Activated T-cell treated with anti-CD3 and anti-CD28 coated beads, Interleukin-2, amount 50 U/mL, for 1 hour (primary cell): Measurements from ENCODE around the gene TNFAIP3.

Experiments
- DNase-seq: peaks from one replicate; pipeline ENCODE4 v3.0.0-alpha.2; 2020

Gene TNFAIP3

DNA sequence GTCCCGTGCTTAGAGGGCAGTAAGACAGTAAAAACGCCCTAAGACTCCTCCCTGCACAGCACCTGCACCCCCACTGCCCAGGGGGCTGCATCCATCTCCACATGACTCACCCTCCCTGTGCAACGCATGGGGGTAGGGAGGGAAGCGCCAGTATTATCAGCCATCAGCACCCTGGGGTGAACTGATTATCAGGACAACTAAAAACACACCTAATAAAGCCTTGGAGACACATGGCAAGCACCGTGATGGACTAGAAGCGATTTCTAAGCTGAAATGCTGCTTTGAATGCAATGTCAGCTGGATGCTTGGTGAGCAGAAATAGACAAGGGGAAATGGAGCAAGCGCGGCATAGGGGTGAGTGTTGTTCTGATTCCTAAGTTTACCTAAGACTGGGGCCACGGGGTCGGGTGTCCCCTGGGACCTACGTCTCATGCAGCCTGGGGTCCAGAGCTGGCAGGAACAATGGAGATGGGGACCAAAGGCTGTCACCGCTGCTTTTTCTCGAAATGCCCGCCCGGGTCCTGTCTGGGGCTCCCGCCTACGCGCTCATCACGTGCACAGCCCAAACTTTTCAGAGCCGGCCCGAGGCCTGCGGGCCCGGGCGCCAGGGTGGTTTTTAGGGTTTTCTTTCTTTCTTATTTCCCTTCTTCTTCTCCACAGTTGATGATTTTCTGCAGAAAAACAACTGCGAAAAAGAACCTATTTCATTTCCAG, 702 bp upstream of the TNFAIP3 start:
- no peak for DNase-seq

DNA sequence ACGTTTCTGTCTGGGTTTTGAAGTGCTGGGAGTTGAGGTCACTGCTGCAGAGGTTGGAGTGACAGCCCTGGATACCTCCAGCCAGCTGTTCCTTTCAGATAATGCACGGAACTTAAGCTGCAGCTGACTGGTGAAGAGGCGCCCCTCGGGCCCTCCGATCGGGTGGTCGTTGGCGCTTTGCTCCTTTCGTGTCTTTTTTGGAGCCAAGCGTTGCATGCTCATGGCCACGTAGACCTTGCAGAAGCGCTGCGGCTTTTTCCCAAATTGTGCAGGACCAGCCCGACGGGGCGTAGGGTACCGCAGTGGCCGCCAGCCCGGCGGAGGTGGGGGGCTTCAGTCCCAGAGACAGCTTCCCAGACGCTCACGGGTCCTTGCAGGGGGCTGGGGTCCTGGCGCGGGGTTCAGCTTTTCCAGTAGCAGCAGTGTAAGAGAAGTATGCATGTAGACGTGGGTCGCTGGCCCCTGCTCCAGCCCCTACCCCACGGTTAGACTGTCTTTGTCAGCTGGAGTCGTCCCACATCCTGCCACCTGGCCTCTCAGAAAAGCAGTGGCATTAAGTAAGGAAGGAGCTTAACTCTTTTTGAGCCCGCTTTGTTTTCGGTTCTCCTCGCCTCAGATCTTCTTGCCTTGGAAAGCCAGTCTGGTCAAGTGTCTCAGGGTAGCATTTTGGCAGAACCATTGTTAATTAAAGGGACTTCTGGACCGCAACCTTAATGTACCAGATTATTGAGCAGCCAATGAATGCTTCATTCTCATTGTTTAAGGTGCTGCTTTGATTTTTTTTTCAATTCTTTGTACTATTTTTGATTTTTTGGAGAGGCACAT, 838 bp downstream of the TNFAIP3 start:
- DNase-seq: peak; percentile 57

DNA sequence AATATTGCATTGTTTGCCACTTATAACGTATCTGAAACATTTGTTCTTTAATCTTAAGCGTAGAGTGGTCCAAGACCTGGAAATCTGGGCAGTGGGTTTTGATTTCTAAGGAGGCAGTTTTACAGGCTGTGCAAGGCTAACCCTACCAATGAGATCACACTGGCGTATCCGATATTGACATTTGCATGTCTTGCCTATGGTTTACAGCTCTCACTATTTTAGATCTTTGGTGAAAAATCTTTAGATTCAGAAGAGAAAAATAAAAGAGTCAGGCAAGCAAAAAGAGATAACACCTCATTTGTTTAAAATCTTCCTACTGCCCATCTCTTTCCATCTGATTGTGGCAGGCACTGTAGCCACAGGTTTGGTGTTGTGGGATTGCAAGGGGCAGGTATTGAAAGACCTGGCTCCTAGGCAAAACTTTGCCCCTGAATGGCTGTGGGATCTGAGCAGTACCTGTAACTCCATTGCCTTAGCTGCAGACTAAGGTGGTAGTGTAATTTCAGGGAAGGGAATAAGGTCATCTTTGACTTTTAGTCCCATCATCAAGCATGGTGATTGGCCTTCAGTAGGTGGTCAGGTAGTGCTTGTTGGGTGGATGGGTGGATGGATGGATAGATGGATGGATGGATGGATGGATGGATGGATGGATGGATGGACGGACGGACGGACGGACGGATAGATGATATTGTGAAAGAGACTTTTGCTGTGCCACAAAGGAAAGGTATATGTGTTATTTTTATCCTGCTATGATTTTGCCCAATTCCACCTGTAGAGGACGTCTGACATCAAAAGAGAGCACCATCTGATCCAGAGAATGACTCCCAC, 1.9 kb downstream of the TNFAIP3 start:
- DNase-seq: no peak

DNA sequence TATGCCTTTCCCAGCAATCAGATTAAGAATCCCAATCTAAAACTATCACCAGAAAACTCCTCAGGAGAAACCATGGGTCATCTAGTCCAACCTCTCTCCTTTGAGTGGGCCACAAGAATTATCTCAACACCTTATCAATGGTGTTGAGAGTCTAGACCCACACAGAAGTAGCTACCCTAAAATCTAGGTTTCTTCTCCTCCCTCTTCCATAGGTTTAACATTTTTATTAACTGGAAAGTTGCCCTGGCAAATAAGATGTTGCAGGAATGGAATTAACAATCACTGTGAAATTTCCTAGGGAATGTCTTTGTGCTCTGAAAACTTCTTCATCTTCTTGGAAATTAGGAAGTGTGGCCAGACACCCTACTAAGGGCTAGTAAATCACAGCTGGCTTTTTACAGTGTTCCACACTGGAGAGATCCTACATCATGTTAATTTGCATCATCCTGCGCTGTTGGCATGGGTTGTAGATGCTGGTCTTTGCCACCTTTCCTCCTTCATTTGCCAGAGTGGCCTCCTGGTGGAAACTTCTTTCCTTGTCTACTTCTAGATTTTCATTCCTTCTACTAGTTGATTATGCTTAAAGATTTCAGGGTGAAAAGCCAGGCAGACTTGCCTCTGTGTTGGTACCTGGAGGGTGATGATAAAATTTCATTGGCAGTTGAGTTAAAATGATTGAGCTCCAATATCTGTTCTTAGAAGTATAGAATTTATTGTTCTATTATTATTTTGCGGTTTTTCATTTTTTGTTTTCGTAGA, 2.7 kb downstream of the TNFAIP3 start:
- DNase-seq: no peak

DNA sequence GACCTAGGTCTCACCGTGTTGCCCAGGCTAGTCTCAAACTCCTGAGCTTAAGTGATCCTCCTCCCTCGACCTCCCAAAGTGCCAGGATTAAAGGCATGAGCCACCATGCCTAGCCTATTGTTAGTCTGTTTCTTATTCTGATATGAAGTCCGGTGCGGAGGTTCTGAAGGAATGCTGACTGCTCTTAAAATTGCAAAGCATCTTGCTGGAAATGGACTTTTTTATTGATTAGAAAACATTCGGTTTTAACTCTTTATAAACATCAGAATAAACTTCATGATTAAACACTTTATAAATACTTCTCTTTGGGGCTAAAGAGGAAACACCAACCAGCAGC, 3.2 kb downstream of the TNFAIP3 start:
- DNase-seq: no peak

DNA sequence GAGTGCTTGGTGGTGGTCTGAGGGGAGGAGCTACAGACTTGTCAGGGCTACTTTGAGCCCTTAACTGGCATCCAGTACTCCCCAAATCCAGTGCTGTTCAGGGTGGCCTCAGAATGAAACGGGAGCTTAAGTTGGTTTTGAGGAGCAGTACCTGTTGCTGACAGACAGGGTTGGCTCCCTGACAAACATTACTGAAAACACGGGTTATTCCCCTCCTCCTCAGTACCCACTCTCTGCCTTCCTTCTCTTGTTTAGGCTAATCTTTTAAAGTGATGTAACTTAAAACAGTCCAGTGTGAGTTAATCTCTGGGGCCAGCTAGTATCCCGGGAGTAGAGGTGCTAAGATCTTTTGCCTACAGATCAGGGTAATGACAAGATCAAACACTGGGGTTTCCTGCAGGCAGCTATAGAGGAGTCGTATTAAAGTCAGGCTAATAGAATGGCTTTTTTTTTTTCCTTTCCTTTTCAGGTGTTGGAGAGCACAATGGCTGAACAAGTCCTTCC, 3.7 kb downstream of the TNFAIP3 start:
- DNase-seq: no peak

DNA sequence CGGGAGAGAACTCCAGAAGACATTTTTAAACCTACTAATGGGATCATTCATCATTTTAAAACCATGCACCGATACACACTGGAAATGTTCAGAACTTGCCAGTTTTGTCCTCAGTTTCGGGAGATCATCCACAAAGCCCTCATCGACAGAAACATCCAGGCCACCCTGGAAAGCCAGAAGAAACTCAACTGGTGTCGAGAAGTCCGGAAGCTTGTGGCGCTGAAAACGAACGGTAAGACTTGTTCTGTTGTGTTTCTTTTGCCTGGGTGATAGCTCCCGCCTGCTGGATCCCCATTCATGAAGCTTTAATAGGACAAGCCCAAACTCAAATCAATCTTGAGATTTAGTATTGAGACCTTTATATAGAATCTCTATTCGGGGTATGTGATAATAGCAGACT, 4.2 kb downstream of the TNFAIP3 start:
- DNase-seq: no peak

DNA sequence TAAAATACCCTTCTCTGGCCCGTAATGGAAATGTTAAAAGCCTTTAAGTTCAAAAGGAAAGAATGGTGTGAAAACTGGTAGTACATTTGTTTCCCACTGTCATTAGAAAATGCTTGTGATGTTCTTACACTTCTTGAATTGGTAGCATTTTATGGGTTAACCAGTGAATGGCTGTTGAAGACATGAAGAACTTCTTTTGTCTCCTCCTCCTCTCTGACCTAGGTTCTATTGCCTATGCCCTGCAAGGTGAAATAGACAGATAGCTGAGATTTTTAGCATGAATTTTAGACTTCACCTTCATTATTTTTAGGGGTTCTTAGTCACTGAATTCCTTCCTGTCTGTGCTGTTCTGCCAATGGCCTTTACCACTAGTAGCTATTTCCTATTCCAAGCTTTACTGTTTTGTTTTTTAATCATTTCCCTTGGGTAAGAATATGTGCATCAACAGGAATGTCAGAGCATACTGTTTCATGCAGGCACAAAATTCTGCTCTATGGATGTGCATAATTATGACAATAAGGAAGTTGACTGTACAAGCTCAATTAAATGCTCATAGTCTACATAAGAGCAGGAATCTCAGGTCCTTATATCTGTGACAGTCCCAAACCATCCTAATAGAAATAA, 4.9 kb downstream of the TNFAIP3 start:
- DNase-seq: no peak

DNA sequence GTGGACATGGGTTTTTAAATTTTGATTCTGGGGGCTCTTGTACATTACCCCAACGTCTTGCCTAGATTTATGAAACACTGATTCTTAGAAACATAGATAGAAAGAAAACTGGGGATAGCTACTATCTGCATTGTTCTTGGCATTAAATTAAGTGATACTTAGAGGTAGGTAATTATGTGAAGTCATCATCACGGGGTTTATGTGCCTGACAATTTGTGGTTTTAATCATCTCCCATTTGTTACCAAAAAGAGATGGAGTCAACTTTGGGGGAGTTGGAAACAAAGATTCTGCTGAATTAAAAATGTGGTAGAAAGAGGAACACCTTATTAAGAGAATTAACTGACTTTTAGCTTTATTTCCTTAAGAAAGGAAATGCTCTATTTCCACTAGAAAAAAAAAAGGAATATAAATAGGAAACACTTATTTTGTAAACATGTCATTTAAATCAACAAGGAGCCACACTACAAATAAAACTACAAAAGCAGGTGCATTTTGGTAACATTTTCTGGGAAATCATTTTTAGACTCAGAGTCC, 5.6 kb downstream of the TNFAIP3 start:
- DNase-seq: no peak

DNA sequence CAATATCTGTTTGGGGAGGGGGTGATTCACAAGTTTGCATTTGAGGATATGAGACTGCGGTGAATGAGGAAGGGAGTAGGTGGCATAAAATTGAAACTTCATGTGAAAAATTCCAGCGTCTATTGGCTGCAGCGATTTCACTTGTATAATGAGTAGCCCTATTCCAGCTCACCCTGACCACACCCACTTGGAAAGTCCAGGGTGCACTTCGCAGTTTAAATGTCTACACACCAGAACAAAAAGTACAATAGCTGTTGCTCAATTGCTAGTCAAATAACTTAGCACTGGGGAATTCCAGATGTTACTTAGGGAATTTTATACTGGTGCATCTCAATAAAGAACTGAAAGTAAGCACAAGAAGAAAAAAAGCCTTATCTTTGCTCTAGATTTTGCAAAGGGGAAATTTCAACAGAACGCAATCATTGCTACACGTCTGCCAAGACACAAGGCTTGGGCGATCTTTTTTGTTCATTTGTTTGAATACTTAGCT, 6.3 kb downstream of the TNFAIP3 start:
- no peak for DNase-seq

DNA sequence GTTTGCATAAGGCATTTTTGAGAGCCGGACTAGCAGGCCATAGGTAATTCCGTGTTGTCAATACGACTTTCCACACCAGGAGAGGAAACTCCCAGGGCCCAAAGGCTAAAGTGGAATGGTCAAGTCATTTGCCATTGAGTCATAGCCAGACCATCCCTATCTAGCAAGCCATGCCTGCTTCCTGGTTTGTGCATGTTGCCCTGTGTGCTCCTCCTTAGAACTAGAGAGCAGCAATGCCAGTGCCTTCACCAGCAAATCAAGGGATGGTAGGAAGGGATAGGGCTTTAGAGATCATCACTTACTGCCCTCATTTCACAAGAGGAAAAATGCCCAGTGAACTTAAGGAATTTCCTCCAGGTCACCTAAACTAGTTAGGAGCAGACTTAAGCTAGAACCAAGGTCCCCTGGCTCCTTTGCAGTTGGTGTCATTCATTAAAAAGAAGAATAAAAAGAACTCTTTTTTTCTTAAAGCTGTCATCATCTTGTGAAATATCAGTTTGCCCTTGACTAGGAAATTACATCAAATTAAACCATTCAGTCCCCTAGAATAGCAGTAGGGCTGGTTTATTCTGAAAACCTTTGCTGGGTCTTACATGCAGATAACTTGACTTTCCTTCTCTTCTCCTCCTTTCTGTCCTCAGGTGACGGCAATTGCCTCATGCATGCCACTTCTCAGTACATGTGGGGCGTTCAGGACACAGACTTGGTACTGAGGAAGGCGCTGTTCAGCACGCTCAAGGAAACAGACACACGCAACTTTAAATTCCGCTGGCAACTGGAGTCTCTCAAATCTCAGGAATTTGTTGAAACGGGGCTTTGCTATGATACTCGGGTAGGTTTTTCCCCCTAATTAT, 7.4 kb downstream of the TNFAIP3 start:
- DNase-seq: no peak

DNA sequence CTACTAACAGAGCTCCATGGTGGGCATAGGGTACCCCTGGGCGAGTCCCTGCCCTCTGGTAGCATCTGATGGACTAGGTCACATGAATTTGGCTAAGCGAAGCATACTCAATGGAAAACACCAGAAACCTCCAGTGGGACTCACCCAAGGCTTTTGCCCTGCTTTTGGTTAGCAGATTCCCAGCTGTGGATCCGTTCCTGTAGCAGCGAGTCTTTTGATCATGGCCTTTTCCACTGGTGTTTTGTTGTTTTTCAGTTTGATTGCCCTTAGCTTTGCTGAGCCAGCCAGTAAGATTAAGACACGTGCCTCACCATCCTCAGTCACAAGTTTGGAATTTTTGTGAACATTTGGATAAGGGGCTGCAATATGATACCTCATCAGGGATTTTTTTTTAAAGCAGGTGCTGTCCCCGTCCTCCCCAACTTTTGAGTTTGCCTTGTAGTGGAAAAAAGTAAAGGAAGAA, 8.0 kb downstream of the TNFAIP3 start:
- no peak for DNase-seq

DNA sequence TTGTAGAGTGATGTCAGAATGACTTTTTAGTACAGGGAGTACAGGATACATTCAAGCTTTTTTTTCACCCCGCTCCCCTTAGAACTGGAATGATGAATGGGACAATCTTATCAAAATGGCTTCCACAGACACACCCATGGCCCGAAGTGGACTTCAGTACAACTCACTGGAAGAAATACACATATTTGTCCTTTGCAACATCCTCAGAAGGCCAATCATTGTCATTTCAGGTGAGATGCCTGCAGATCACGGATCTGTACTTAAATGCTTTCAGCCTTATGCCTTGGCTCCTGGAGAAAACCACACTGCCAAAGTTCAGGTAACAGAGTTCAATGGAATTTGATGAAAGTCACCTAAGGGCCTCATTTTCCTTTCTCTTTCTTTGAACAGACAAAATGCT, 8.5 kb downstream of the TNFAIP3 start:
- no peak for DNase-seq

DNA sequence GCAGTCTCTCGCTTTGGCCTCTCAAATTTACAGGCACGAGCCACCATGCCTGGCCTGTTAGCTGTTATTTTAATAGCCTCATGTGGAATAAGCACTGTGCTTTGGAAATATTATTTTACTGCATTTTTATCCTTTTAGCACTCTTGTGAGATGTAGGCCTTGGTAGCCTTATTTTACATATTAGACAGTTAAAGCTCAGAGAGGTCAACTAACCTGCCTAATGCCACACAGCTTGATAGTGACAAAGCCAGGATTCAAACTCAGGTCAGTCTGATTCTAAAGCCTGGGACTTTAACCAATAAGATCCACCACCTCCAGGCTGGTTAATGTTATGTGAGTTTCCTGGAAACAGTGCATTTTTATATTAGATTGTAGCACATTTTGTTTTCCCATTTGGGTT, 9.5 kb downstream of the TNFAIP3 start:
- no peak for DNase-seq

DNA sequence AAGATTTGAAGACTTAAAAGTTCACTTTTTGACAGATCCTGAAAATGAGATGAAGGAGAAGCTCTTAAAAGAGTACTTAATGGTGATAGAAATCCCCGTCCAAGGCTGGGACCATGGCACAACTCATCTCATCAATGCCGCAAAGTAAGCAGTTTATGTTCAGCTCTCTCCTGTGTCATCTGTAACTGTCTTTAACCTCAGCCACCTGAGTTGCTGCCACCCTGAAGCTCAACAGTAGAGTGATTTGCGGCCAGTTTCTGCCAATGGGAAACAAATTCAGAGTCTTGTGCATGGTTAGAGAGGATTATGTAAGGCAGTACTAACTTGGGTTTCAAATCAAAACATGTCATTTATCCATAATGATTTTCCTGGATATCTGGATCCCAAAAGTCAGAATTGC, 10.1 kb downstream of the TNFAIP3 start:
- DNase-seq: no peak

DNA sequence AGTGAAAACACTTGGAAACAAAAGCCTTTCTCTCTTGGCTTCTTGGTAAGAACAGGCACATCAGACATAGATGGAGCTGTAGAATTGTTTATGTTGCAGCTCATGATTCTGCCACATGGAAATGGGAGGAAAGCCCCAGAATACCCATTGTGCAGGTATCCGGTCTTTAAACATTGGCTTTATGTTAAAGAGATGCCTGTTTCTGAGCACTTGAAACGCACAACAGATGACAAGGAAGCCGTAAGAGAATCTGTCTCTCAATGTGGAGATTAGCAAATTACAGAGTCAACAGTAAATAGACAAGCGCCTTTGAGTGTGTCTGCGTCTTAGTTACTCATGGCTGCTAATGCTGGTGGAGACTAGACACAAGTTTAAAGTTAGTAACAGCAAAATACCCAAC, 10.5 kb downstream of the TNFAIP3 start:
- no peak for DNase-seq

DNA sequence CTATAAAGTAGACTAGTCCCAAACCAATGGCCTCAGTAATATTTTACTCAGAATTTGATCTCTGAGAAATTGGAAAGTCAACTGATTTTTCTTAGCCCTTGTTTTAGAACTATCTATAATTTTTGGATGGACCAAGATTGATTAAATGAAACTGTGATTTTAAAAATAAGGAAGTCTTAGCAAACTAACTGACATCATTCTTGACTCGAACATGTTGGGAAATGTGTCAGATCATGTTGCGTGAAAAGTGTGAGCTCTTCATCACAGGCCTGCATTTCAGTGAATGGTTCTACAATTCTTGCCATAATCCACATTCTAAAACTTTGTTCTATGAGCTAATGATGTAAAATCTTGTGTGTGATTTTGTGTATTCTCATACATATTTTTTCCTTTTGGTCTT, 11.0 kb downstream of the TNFAIP3 start:
- no peak for DNase-seq

DNA sequence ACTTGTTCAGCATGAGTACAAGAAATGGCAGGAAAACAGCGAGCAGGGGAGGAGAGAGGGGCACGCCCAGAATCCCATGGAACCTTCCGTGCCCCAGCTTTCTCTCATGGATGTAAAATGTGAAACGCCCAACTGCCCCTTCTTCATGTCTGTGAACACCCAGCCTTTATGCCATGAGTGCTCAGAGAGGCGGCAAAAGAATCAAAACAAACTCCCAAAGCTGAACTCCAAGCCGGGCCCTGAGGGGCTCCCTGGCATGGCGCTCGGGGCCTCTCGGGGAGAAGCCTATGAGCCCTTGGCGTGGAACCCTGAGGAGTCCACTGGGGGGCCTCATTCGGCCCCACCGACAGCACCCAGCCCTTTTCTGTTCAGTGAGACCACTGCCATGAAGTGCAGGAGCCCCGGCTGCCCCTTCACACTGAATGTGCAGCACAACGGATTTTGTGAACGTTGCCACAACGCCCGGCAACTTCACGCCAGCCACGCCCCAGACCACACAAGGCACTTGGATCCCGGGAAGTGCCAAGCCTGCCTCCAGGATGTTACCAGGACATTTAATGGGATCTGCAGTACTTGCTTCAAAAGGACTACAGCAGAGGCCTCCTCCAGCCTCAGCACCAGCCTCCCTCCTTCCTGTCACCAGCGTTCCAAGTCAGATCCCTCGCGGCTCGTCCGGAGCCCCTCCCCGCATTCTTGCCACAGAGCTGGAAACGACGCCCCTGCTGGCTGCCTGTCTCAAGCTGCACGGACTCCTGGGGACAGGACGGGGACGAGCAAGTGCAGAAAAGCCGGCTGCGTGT, 11.6 kb downstream of the TNFAIP3 start:
- DNase-seq: no peak

DNA sequence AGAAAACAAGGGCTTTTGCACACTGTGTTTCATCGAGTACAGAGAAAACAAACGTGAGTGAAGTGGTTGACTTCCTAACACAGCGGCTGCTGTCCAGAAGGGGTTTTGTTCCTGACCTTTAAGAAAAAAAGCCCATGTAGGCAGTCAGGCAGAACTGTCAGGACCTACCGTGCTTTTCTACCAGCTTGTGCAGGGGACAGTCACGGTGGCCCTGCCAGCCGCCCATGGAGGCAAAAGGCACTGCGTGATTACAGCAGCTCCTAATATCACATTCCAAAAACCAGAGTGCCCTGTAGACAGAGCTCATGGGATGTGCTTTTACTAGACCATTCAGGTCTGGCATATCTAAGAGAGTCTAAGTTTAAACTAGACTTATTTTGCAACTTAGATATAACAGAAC, 12.2 kb downstream of the TNFAIP3 start:
- DNase-seq: no peak
